Fibroblast of skin of left quadriceps (primary cell): ENCODE measurements around the gene CIRBP.
"Not testable (repeated sequence)": the region's sequence is repeated elsewhere in the genome, so short reads cannot be mapped to it uniquely, and the experiment has no call there.

Experiments
- DNase-seq, 2 experiments: peaks; one replicate each; pipeline ENCODE4 v3.0.0-alpha.2; 2013; ENCODE audit warnings: low read depth in 2 of 2

CIRBP gene

DNA sequence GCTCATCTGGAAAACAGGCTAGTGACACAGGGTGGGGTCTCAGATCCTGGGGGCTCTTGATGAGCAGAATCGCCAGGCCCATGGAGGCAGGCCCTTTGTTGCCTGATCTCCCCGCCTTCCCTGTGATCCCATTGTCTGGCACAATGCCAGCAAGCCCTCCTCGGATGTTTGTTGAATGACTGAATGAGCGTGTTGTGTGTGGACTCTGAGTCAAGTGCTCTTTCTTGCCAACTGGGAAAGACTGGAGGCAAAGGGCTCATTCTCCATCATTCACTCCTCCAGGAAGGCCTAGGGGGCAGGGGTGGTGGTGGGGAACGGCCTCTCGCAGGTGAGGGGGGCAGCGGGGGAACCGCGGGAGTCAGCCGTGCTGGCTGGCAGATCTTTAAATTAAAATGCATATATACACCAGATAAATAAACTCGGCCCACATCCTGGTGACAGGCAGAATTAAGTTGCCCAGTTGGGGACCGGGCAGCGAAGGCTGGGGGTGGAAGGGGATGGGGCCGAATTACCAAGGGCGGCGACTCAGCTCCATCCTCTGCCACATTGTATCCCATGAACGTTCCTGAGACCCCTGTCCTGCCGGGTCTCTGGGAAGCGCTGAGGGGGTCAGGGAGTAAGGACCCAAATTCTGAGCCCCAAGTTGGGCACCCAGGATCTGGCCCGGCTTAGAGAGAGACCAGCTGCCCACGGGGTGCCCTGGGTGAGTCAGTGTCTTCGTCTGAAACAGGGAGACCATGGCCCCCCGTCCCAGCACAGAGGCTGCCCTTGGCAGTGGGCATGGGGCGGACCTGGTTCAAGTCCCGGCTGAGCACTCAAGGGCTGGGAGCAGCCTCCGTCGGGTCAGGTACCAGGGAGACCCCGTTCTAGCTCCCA, 41.1 kb downstream of the CIRBP start:
- no peak for DNase-seq

DNA sequence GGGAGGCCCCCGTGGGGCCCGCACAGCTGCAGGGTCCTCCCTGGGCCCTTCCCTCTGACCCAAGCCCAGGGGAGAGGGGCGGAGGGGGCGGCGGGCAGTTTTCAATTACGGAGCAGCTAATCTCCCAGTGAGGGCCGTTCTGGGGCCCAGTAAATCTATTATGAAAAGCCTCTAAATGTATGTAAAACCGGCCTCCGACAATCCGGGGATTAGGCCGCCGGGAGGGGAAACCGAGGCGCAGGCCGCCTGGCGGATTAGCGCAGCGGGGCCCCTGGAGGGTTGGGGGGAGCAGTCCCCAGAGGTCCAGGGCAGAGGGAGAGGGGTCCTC, 41.7 kb downstream of the CIRBP start:
- DNase-seq: no peak

- no peak for DNase-seq
Observed at GRCh38 chr19:1311543-1312091, 42.5 kb downstream of the CIRBP start.

GRCh38 chr19:1312767-1313694, 43.9 kb downstream of the CIRBP start:
- DNase-seq: peak in 1 of 2 experiments; percentile 9

GRCh38 chr19:1313695-1314613, 44.8 kb downstream of the CIRBP start:
- no peak for DNase-seq

- peak in 1 of 2 experiments; percentile 4 for DNase-seq
Observed at GRCh38 chr19:1315470-1316166, 46.5 kb downstream of the CIRBP start.

DNA sequence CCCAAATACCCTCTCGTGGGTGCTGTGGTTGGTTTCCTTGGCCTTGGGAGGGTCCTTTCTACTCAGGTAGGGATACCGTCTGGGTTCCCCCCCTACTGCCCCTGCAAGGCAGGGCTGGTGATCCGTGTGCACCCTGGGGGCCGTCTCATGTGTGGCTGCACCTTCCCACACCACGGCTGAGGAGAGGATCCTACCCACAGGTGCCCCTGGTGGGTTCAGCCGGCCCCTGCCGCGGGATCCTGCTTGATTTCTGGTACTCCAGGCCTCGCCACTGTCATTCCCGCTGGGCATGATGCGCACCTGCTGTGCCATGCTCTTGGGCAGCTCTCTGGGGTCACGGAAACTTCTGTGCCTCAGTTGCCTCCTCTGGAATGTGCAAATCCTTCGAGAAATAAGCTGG, 47.3 kb downstream of the CIRBP start:
- no peak for DNase-seq

- DNase-seq: no peak
Observed at GRCh38 chr19:1317274-1318003, 48.3 kb downstream of the CIRBP start.

- no peak for DNase-seq
Observed at GRCh38 chr19:1318678-1319471, 49.7 kb downstream of the CIRBP start.

GRCh38 chr19:1320282-1320650, 51.1 kb downstream of the CIRBP start:
- not testable (repeated sequence) for DNase-seq

- no peak for DNase-seq
Observed at GRCh38 chr19:1321539-1321938, 52.4 kb downstream of the CIRBP start.

GRCh38 chr19:1322198-1322981, 53.3 kb downstream of the CIRBP start:
- no peak for DNase-seq

GRCh38 chr19:1324249-1324805, 55.2 kb downstream of the CIRBP start:
- no peak for DNase-seq
